ENCODE data around the gene ZNF283.

ZNF283 gene

DNA sequence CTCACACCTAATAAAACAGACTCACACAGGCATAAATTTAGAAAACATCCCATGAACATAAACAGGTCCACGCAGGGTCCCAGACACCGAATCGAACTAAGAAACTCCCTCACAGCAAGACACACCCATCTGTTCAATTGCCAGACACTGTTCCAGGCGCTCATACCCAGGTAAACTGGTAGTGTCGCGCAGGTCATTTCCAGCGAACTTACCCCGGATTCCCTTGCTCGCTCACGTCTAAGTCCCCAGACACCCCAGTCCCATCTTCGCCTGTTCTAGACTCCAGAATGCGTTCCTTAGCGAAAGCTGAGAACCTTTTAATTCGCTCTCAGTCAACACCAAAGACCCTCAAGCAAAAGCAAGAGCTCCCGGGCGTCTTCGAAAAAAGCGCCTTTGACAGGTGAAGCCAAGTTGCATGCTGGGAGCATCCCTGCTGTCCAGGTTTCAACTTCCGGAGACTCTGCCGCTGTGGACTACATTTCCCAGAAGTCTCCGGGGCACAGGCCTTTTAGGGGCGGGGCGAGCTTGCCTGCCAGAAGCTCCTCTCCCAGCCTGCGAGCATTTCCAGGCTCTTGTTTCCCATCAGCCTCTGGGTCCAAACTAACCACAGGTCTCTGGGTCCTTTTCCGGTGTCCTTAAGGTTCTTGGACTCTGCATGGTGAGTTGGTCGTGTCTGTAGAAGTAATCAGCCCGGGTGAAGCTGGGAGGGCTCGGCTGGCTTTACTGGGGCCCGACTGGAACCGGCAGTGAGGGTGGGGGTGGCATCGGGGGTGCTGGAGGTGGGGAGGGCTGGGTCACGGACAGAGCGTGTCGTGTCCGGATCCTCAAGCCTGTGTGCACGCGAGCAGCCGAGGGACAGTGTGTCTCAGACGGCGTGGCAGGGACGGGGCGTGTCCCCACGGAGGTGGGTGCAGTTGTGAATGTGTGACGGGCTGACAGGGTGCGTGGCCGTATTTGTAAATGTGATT is at the start of gene ZNF283:
ZNF283 (plus strand) TSS at position 535 of the 968 bp plus-strand sequence. CDS start 6,184 bp downstream, outside the sequence.
- DNase-seq (ENCODE audit: insufficient read length, low spot score) = peak; percentile 52
- TF ChIP-seq, protein P1, sequence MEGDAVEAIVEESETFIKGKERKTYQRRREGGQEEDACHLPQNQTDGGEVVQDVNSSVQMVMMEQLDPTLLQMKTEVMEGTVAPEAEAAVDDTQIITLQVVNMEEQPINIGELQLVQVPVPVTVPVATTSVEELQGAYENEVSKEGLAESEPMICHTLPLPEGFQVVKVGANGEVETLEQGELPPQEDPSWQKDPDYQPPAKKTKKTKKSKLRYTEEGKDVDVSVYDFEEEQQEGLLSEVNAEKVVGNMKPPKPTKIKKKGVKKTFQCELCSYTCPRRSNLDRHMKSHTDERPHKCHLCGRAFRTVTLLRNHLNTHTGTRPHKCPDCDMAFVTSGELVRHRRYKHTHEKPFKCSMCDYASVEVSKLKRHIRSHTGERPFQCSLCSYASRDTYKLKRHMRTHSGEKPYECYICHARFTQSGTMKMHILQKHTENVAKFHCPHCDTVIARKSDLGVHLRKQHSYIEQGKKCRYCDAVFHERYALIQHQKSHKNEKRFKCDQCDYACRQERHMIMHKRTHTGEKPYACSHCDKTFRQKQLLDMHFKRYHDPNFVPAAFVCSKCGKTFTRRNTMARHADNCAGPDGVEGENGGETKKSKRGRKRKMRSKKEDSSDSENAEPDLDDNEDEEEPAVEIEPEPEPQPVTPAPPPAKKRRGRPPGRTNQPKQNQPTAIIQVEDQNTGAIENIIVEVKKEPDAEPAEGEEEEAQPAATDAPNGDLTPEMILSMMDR (IDR thresholded peaks at IDR 0.05; ENCODE audit: insufficient read depth, missing control alignments) = no peak
- FAIRE-seq = no peak

DNA sequence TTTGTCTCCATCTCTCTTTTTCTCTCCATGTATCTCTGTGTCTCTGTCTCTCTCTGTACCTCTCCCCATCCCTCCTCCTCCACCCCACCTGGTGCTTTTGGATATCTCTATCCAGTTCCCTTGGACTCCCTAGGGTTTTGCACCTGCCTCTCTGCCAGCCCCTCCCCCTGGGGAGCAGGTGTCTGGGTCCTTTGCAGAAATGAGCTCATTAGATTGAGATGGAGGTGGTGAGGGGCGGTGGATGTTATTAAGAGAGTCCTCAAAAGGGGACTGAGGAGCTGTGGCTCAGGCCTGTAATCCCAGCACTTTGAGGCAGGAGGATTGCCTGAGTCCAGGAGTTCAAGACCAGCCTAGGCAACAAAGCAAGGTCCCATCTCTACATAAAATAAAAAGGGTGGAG is 48.5 kb upstream of the ZNF283 start:
- FAIRE-seq = no peak
- no peak for DNase-seq (ENCODE audit: insufficient read length, low spot score)
- TF ChIP-seq, protein P1 (IDR thresholded peaks at IDR 0.05; ENCODE audit: insufficient read depth, missing control alignments) = no peak

GRCh38 chr19:43779147-43779819 is 47.8 kb upstream of the ZNF283 start:
- DNase-seq (ENCODE audit: insufficient read length, low spot score) (no peak), FAIRE-seq (no peak)
- TF ChIP-seq, protein P1 (IDR thresholded peaks at IDR 0.05; ENCODE audit: insufficient read depth, missing control alignments) = no peak

- DNase-seq (ENCODE audit: insufficient read length, low spot score) (no peak), FAIRE-seq (no peak)
- TF ChIP-seq, protein P1 (IDR thresholded peaks at IDR 0.05; ENCODE audit: insufficient read depth, missing control alignments) = no peak
These were observed 47.3 kb upstream of the ZNF283 start for GRCh38 chr19:43779820-43780219.

DNA sequence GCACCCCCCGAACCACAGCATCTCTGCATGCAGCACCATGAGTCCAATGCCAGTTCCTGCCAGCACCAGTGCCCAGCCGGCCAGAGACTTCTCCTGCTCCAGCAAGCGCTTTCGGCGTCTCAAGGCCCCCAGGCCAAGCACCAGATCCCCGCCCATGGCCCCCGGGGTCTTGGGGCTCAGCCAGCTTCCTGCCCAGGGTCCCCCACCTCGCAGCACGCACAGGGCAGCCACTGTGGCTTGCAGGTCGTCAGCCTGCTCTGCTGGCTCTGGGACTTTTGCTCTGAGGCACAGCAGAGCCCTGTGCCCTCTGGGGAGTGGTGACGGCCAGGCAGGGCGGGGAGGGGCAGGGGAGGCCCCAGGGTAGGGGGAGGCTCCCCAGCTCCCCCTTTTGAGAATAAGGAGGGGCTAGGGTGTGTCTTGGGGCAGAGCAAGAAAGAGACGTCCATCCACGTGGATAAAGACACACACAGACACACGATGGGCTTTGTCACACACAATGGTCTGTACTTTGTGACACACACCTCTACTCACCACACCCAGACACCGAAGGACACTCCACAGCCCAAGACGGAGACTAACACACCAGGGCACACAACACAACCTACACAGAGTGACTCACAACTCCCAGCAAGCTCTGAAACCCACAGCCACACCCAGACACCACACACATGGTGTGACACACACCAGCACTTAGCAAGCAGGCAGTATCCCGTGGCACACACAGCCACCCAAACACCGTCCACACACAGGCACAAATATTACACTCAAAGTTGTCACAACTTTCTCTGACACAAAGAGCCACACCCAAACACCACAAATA is 46.2 kb upstream of the ZNF283 start, which contains the start of gene KCNN4:
KCNN4 (minus strand) TSS at position 268 of the 820 bp plus-strand sequence; CDS start at position 156, 112 bp downstream.
- TF ChIP-seq, protein P1 (IDR thresholded peaks at IDR 0.05; ENCODE audit: insufficient read depth, missing control alignments) = no peak
- FAIRE-seq = no peak
- no peak for DNase-seq (ENCODE audit: insufficient read length, low spot score)

GRCh38 chr19:43781630-43782310 is 45.4 kb upstream of the ZNF283 start:
- FAIRE-seq = no peak
- TF ChIP-seq, protein P1 (IDR thresholded peaks at IDR 0.05; ENCODE audit: insufficient read depth, missing control alignments) = no peak
- no peak for DNase-seq (ENCODE audit: insufficient read length, low spot score)
